Thoracic aorta (tissue), 2 donors: ENCODE results near the gene FOSL2. TPM values are rescaled to one million over a fixed set of nuclear protein-coding genes. Genes with fewer than 3 reads are reported as not detected.

Experiments used
- ATAC-seq: fragments of 150-250 bp; one replicate; pipeline ENCODE4 v1.8.0; 2017; ENCODE audit warnings: low read depth; ENCODE audit not compliant: insufficient number of reproducible peaks, low FRiP score
- DNase-seq: peaks from one replicate; pipeline ENCODE4 v3.0.0-alpha.2; 2020; ENCODE audit warnings: low spot score
- H3K27ac ChIP-seq, 2 donors: fragments of 200-600 bp; sonication (generic); 1 replicate in 1 of 2; 2 replicates in 1 of 2; pipeline ENCODE4 v1.5.1; 2016; ENCODE audit warnings: mild to moderate bottlenecking in 2 of 2, moderate library complexity in 2 of 2
- H3K27me3 ChIP-seq: fragments of 200-600 bp; sonication (generic); replicated peaks from 2 replicates; pipeline ENCODE4 v1.6.0; 2016; ENCODE audit warnings: mild to moderate bottlenecking; ENCODE audit not compliant: insufficient read depth
- H3K36me3 ChIP-seq: fragments of 200-600 bp; sonication (generic); one replicate; pipeline ENCODE4 v1.5.1; 2016
- H3K4me1 ChIP-seq, 2 donors: fragments of 200-600 bp; sonication (generic); 1 replicate in 1 of 2; 2 replicates in 1 of 2; pipeline versions ENCODE4 v1.5.1 to v1.6.0; 2016; ENCODE audit warnings: low read depth in 2 of 2, mild to moderate bottlenecking in 1 of 2; ENCODE audit not compliant: control insufficient read depth in 1 of 2
- H3K4me3 ChIP-seq: fragments of 200-600 bp; sonication (generic); 2 replicates; pipeline ENCODE4 v1.5.1; 2016; ENCODE audit warnings: mild to moderate bottlenecking
- H3K9me3 ChIP-seq: fragments of 200-600 bp; sonication (generic); 2 replicates; pipeline ENCODE4 v1.5.1; 2016
- total RNA-seq, 2 donors: library from RNA; depleted of rRNA; stranded (reverse); fragments of >200 nt; gene quantifications; one replicate each; pipeline versions ENCODE4 v1.1.0 to v1.2.3, GENCODE V29; 2016
- TF ChIP-seq, protein P1 (sequence below): fragments of 200-600 bp; sonication (generic); IDR thresholded peaks from one replicate; pipeline ENCODE4 v1.5.1; 2019; ENCODE audit warnings: antibody characterized with exemption

FOSL2 gene
- total RNA-seq, 2 donors from 2014 or later: 188 to 311 TPM

DNA sequence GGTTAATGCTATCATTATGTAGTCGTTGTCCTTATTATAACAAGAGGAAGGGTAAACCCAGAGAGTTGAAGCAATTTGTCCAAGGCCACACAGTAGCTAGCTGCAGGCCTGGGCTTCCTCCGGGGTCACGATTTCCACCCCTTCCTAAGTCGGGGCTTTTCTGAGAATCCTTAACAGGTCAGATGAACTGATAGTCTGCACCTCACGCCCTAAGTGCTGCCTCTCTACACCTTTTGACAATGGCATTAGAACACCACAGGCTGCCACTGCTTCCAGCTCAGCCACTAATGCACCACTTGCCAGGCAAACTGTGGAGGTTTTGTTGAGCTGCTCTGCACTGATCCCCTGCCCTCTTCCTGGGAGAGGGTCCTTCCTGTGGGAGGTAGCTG, 37.7 kb downstream of the FOSL2 start:
- Histone ChIP-seq H3K9me3 (no peaks in the 10 kb centered on the region), H3K4me3 (no peak overlapping the region), H3K27ac (no peak overlapping the region), H3K4me1 (no peaks in the 10 kb centered on the region), H3K27me3 (no peaks in the 10 kb centered on the region), H3K36me3 (no peaks in the 10 kb centered on the region)
- DNase-seq (no peak), ATAC-seq (no peak)
- TF ChIP-seq, protein P1, sequence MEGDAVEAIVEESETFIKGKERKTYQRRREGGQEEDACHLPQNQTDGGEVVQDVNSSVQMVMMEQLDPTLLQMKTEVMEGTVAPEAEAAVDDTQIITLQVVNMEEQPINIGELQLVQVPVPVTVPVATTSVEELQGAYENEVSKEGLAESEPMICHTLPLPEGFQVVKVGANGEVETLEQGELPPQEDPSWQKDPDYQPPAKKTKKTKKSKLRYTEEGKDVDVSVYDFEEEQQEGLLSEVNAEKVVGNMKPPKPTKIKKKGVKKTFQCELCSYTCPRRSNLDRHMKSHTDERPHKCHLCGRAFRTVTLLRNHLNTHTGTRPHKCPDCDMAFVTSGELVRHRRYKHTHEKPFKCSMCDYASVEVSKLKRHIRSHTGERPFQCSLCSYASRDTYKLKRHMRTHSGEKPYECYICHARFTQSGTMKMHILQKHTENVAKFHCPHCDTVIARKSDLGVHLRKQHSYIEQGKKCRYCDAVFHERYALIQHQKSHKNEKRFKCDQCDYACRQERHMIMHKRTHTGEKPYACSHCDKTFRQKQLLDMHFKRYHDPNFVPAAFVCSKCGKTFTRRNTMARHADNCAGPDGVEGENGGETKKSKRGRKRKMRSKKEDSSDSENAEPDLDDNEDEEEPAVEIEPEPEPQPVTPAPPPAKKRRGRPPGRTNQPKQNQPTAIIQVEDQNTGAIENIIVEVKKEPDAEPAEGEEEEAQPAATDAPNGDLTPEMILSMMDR: no peak

DNA sequence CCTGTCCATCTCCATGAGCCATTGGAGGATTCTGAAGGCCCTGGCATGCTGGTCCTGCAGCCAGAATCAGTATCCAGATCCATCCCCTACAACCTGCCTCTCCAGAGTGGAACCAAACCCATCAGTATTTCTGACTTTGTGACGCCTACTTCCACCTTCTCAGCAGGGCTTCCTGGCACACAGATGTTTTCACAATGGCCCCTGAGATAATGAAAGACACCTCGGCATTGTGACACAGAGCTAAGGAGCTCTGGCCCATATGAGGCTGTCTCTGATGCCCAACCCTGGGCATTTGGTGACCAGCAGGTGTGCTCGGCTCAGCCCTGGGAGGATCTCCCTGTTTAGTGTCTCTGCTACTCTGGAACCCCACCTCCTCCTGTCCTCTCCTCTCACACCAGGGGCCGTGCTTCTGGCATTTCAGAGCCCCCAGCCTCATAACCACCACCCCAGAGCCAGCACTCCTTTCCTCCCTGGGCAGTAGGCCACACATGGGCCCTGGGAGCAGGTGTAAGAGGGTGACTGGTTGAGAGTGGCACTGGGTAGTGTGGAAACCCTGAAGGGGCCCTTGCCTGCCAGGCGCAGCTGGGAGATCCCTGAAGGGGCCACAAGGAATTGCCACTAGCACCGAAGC, 38.2 kb downstream of the FOSL2 start:
- Histone ChIP-seq H3K4me1 (no peaks in the 10 kb centered on the region), H3K27me3 (no peaks in the 10 kb centered on the region), H3K4me3 (no peak overlapping the region), H3K36me3 (no peaks in the 10 kb centered on the region), H3K9me3 (no peaks in the 10 kb centered on the region), H3K27ac (no peak overlapping the region)
- ATAC-seq (no peak), DNase-seq (no peak)
- TF ChIP-seq, protein P1: no peak

DNA sequence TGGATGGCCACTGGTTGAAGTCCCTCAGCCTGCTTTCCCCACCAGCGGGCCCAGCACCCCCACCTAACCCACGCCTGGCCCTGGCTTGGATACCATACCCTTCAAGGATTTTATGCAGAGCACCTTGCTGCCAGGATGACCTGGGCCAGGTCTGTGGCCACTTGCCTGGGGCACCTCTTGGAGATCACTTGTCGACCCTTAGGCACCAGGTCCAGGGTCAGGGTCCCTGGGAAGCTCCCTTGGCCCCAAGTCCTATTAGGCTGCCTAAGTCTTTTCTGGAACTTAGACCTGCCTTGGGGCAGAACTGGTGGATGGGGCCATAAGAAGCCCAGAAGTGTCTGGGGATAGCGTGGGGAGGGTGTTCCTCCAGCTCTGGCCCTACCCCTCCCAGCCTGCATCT, 39.1 kb downstream of the FOSL2 start:
- H3K9me3 ChIP-seq: no peaks in the 10 kb centered on the region
- H3K27me3 ChIP-seq: no peaks in the 10 kb centered on the region
- TF ChIP-seq, protein P1: no peak
- DNase-seq (no peak), ATAC-seq (no peak)
- no peaks in the 10 kb centered on the region for H3K4me1 ChIP-seq
- no peak overlapping the region for H3K27ac ChIP-seq
- no peaks in the 10 kb centered on the region for H3K36me3 ChIP-seq
- H3K4me3 ChIP-seq: no peak overlapping the region

DNA sequence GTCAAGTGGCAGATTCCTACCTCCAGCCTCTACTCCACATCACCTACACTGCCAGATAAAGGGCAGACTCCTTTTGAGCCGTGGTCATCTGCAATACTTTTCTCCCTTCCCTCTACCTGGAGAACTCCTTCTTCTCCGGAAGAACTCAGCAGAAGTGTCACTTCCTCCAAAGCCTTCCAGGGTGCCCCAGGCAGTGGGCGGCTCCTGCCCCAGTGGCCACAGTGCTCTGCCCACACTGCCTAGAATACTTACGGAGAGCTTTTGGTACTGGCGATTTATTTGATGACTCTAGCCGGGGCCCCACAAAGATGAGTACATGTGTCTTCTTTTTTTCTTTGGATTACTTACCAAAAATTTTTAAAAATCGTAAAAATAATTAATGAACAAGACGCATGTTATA, 39.7 kb downstream of the FOSL2 start:
- TF ChIP-seq, protein P1: no peak
- no peaks in the 10 kb centered on the region for H3K27me3 ChIP-seq
- H3K9me3 ChIP-seq: no peaks in the 10 kb centered on the region
- no peaks in the 10 kb centered on the region for H3K4me1 ChIP-seq
- H3K36me3 ChIP-seq: no peaks in the 10 kb centered on the region
- H3K27ac ChIP-seq: no peak overlapping the region
- H3K4me3 ChIP-seq: no peak overlapping the region
- DNase-seq: no peak
- ATAC-seq: no peak

DNA sequence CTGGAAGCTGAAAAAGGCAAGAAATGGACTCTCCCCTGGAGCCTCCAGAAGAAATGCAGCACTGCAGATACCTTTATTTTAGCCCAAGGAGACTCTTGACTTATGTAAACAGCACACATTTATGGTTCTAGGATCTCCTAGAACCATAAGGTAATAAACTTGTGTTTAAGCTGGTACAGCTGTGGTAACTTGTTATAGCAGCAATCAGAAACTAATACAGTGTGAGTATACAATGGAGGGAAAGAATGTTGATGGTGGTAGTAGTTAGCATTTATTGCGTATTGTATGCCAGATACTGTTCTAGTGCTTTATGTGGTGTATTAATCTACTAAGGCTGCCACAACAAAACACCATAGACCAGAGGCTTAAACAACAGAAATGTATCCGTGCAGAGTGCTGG, 40.6 kb downstream of the FOSL2 start:
- no peak overlapping the region for H3K27ac ChIP-seq

More for the DNA sequence above, 40.6 kb downstream of the FOSL2 start:
- H3K36me3 ChIP-seq: no peaks in the 10 kb centered on the region
- TF ChIP-seq, protein P1: no peak
- H3K4me1 ChIP-seq: no peaks in the 10 kb centered on the region
- no peaks in the 10 kb centered on the region for H3K27me3 ChIP-seq
- no peaks in the 10 kb centered on the region for H3K9me3 ChIP-seq
- DNase-seq (no peak), ATAC-seq (no peak)
- H3K4me3 ChIP-seq: no peak overlapping the region
